ENCODE data around the gene CCSER1. TPM values are rescaled to one million over a fixed set of nuclear protein-coding genes. Genes with fewer than 3 reads are reported as not detected.

Gene CCSER1
- total and polyA plus RNA-seq, 10 donors = 1.3 to 30.4 (median 20.4) TPM

- WGBS, 5 donors = 65 to 83% (median 78%) methylated on average over 2 of the region's 2 CpGs
Measured at GRCh38 chr4:91220315-91220714, 1093.1 kb downstream of the CCSER1 start.

GRCh38 chr4:91222014-91222413 is 1094.8 kb downstream of the CCSER1 start:
- intact Hi-C loops (cut with DNase I; ENCODE audit: low total_unique reads) = no loop called here
- no peak for DNase-seq
- 82 to 93% (median 86%) methylated on average over 4 of the region's 4 CpGs for WGBS, 5 donors
- Histone ChIP-seq H3K27me3 (replicated peaks in 1 of 7) (no peaks in the 10 kb centered on the region), H3K36me3 (no peaks in the 10 kb centered on the region), H3K27ac (no peak overlapping the region), H3K4me1 (no peaks in the 10 kb centered on the region), H3K9me3 (peaks cover 0 to 8% (median under 1%) of the 10 kb centered on the region in 8 donors), H3K4me3 (no peak overlapping the region)
- TF ChIP-seq POLR2A (IDR thresholded peaks at IDR 0.05) (no peak), POLR2AphosphoS5 (IDR thresholded peaks at IDR 0.05) (no peak), CTCF (IDR thresholded peaks at IDR 0.05 in 8 of 11, conservative IDR thresholded peaks at IDR 0.05 in 3 of 11) (no peak)

More at GRCh38 chr4:91220315-91220714, 1093.1 kb downstream of the CCSER1 start:
- no peak for DNase-seq
- H3K36me3 ChIP-seq = no peaks in the 10 kb centered on the region
- intact Hi-C loops (cut with DNase I; ENCODE audit: low total_unique reads) = no loop called here
- H3K9me3 ChIP-seq = peaks cover 0 to 19% (median 3%) of the 10 kb centered on the region in 8 donors
- H3K4me3 ChIP-seq = no peak overlapping the region
- no peaks in the 10 kb centered on the region for H3K4me1 ChIP-seq
- H3K27me3 ChIP-seq (replicated peaks in 1 of 7) = no peaks in the 10 kb centered on the region
- H3K27ac ChIP-seq = no peak overlapping the region
- TF ChIP-seq POLR2A (IDR thresholded peaks at IDR 0.05) (no peak), POLR2AphosphoS5 (IDR thresholded peaks at IDR 0.05) (no peak), CTCF (IDR thresholded peaks at IDR 0.05 in 8 of 11, conservative IDR thresholded peaks at IDR 0.05 in 3 of 11) (no peak)

GRCh38 chr4:91226867-91227266 is 1099.7 kb downstream of the CCSER1 start:
- no peak for TF ChIP-seq POLR2A (IDR thresholded peaks at IDR 0.05)
- TF ChIP-seq CTCF (IDR thresholded peaks at IDR 0.05 in 8 of 11, conservative IDR thresholded peaks at IDR 0.05 in 3 of 11) = no peak
- TF ChIP-seq POLR2AphosphoS5 (IDR thresholded peaks at IDR 0.05) = no peak
- Histone ChIP-seq H3K4me1 (no peaks in the 10 kb centered on the region), H3K27me3 (replicated peaks in 1 of 7) (no peaks in the 10 kb centered on the region), H3K36me3 (no peaks in the 10 kb centered on the region), H3K27ac (no peak overlapping the region), H3K4me3 (no peak overlapping the region), H3K9me3 (peaks cover 0 to 3% (median 0%) of the 10 kb centered on the region in 8 donors)
- WGBS, 5 donors = 78 to 95% (median 83%) methylated on average over 1 of the region's 1 CpG
- intact Hi-C loops (cut with DNase I; ENCODE audit: low total_unique reads) = no loop called here
- no peak for DNase-seq

GRCh38 chr4:91228659-91229058 is 1101.5 kb downstream of the CCSER1 start:
- TF ChIP-seq CTCF (IDR thresholded peaks at IDR 0.05 in 8 of 11, conservative IDR thresholded peaks at IDR 0.05 in 3 of 11) (no peak), POLR2AphosphoS5 (IDR thresholded peaks at IDR 0.05) (no peak), POLR2A (IDR thresholded peaks at IDR 0.05) (no peak)
- intact Hi-C loops (cut with DNase I; ENCODE audit: low total_unique reads) = no loop called here
- no peak overlapping the region for H3K4me3 ChIP-seq
- no peaks in the 10 kb centered on the region for H3K4me1 ChIP-seq
- no peaks in the 10 kb centered on the region for H3K27me3 ChIP-seq (replicated peaks in 1 of 7)
- DNase-seq = no peak
- H3K36me3 ChIP-seq = no peaks in the 10 kb centered on the region
- peaks cover 0 to 3% (median 0%) of the 10 kb centered on the region in 8 donors for H3K9me3 ChIP-seq
- 85 to 91% (median 87%) methylated on average over 3 of the region's 3 CpGs for WGBS, 5 donors
- no peak overlapping the region for H3K27ac ChIP-seq
